Upper lobe of right lung (tissue), 1 donor: ENCODE data around the gene METAP1D. TPM values are rescaled to one million over a fixed set of nuclear protein-coding genes. Genes with fewer than 3 reads are reported as not detected.
"Not testable (repeated sequence)": the region's sequence is repeated elsewhere in the genome, so short reads cannot be mapped to it uniquely, and the experiment has no call there.

ENCODE experiments used
- ATAC-seq: fragments of 200-7000 bp; cut with Tn5 transposase; one replicate; pipeline ENCODE4 v1.9.1; 2020; ENCODE audit warnings: mild to moderate bottlenecking, moderate library complexity
- DNase-seq: peaks from one replicate; pipeline ENCODE4 v3.0.0-alpha.2; 2020
- H3K27ac ChIP-seq: fragments of 200-600 bp; one replicate; pipeline ENCODE4 v1.8.0; 2022
- H3K27me3 ChIP-seq: fragments of 200-600 bp; one replicate; pipeline ENCODE4 v1.8.0; 2022; ENCODE audit warnings: mild to moderate bottlenecking
- H3K36me3 ChIP-seq: fragments of 200-600 bp; one replicate; pipeline ENCODE4 v1.8.0; 2022
- H3K4me1 ChIP-seq: fragments of 200-600 bp; one replicate; pipeline ENCODE4 v1.8.0; 2022
- H3K4me3 ChIP-seq: fragments of 200-600 bp; one replicate; pipeline ENCODE4 v1.8.0; 2022; ENCODE audit warnings: mild to moderate bottlenecking
- H3K9me3 ChIP-seq: fragments of 200-600 bp; one replicate; pipeline ENCODE4 v1.8.0; 2022
- intact Hi-C: fragments of 100-400 bp; cut with DNase I; formaldehyde crosslinking; loops from one replicate; pipeline ENCODE4 v1.11.0; 2022
- total RNA-seq: library from RNA; stranded (reverse); fragmentation: NEBNext Ultra II Directional; extraction: Animal tissue kit (Norgen Biotek cat#: 25700); gene quantifications from one replicate; pipeline ENCODE4 v1.2.1, GENCODE V29; 2021
- TF ChIP-seq, protein P1 (sequence below): fragments of 200-600 bp; IDR thresholded peaks from one replicate; pipeline ENCODE4 v1.8.0; 2022; ENCODE audit warnings: antibody characterized with exemption
- donor health status: DM: no; HTN: yes; CAD: no; lungs with severe emphysema.

METAP1D gene
- total RNA-seq, 1 donor from 2014 or later: 4.1 TPM

- Histone ChIP-seq H3K36me3 (no peaks in the 10 kb centered on the region), H3K4me1 (peaks cover 10% of the 10 kb centered on the region), H3K9me3 (no peaks in the 10 kb centered on the region), H3K27ac (no peak overlapping the region), H3K4me3 (no peak overlapping the region), H3K27me3 (peaks cover 72% of the 10 kb centered on the region)
- intact Hi-C loops: no loop called here
- no peak for DNase-seq
- no peak for ATAC-seq
- TF ChIP-seq, protein P1, sequence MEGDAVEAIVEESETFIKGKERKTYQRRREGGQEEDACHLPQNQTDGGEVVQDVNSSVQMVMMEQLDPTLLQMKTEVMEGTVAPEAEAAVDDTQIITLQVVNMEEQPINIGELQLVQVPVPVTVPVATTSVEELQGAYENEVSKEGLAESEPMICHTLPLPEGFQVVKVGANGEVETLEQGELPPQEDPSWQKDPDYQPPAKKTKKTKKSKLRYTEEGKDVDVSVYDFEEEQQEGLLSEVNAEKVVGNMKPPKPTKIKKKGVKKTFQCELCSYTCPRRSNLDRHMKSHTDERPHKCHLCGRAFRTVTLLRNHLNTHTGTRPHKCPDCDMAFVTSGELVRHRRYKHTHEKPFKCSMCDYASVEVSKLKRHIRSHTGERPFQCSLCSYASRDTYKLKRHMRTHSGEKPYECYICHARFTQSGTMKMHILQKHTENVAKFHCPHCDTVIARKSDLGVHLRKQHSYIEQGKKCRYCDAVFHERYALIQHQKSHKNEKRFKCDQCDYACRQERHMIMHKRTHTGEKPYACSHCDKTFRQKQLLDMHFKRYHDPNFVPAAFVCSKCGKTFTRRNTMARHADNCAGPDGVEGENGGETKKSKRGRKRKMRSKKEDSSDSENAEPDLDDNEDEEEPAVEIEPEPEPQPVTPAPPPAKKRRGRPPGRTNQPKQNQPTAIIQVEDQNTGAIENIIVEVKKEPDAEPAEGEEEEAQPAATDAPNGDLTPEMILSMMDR: no peak
Measured at GRCh38 chr2:172109256-172109987, 109.7 kb downstream of the METAP1D start.

DNA sequence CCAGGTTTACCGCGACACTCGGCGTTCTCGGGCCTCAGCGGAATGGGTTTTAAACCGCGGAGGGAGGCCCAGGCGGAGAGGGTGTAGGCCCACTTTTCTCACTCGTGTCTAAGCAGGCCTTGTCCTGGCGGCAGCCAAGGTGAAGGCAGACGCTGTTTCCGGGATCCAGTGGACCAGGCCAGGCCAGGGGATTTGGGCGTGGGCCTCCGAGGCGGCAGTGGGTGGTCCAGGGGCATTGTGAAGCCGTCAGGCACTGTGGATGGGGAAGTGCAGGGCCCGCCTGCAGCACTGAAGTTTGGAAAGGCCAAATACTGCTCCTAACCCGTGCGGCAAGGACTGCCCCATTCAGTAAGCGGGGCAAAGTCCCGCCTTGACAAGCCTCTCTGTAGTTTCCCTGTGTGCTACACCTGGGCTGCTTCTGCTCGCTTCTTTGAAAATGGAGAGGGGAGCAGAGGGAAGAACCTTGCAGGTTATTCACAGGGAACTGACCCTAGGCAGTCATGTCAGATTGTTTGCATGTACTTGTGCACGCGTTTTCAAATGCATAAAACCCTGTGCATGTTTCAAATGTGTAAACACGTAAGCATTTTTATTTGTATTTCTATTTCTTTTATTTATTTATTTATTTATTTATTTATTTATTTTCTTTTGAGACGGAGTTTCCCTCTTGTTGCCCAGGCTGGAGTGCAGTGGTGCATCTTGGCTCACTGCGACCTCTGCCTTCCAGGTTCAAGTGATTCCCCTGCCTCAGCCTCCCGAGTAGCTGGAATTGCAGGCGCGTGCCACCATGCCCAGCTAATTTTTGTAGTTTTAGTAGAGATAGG, 110.4 kb downstream of the METAP1D start:
- H3K27me3 ChIP-seq: peaks cover 67% of the 10 kb centered on the region
- TF ChIP-seq, protein P1: no peak
- peaks cover 10% of the 10 kb centered on the region for H3K4me1 ChIP-seq
- no peak overlapping the region for H3K27ac ChIP-seq
- H3K9me3 ChIP-seq: no peaks in the 10 kb centered on the region
- no peak for DNase-seq
- H3K4me3 ChIP-seq: no peak overlapping the region
- H3K36me3 ChIP-seq: no peaks in the 10 kb centered on the region
- peak; percentile 31 for ATAC-seq
- intact Hi-C loops: no loop called here

GRCh38 chr2:172113617-172114016, 113.9 kb downstream of the METAP1D start:
- intact Hi-C loops: no loop called here
- H3K27ac ChIP-seq: no peak overlapping the region
- no peak for ATAC-seq

DNA sequence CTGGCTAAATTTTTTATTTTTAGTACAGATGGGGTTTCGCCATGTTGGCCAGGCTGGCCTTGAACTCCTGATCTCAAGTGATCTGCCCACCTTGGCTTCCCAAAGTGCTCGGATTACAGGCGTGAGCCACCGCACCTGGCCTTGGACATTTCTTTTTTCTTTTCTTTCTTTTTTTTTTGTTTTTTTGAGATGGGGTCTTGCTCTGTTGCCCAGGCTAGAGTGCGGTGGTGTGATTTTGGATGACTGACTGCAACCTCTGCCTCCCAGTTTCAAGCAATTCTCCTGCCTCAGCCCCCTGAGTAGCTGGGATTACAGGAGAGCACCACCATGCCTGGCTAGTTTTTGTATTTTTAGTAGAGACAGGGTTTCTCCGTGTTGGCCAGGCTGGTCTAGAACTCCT, 114.4 kb downstream of the METAP1D start:
- ATAC-seq, H3K27ac ChIP-seq, H3K4me3 ChIP-seq, H3K9me3 ChIP-seq, intact Hi-C loops, H3K4me1 ChIP-seq, DNase-seq, H3K36me3 ChIP-seq: not testable (repeated sequence)
- peaks cover 38% of the 10 kb centered on the region for H3K27me3 ChIP-seq

More at GRCh38 chr2:172113617-172114016, 113.9 kb downstream of the METAP1D start:
- Histone ChIP-seq H3K27me3 (peaks cover 43% of the 10 kb centered on the region), H3K9me3 (no peaks in the 10 kb centered on the region), H3K36me3 (no peaks in the 10 kb centered on the region), H3K4me3 (no peak overlapping the region), H3K4me1 (no peaks in the 10 kb centered on the region)
- no peak for DNase-seq
- TF ChIP-seq, protein P1: peak; percentile 23

GRCh38 chr2:172114579-172114978, 114.8 kb downstream of the METAP1D start:
- Histone ChIP-seq H3K27me3 (peaks cover 38% of the 10 kb centered on the region), H3K4me3 (no peak overlapping the region), H3K36me3 (no peaks in the 10 kb centered on the region), H3K9me3 (no peaks in the 10 kb centered on the region), H3K27ac (no peak overlapping the region), H3K4me1 (no peaks in the 10 kb centered on the region)
- ATAC-seq (no peak), DNase-seq (no peak)
- TF ChIP-seq, protein P1: no peak
- intact Hi-C loops: no loop called here

DNA sequence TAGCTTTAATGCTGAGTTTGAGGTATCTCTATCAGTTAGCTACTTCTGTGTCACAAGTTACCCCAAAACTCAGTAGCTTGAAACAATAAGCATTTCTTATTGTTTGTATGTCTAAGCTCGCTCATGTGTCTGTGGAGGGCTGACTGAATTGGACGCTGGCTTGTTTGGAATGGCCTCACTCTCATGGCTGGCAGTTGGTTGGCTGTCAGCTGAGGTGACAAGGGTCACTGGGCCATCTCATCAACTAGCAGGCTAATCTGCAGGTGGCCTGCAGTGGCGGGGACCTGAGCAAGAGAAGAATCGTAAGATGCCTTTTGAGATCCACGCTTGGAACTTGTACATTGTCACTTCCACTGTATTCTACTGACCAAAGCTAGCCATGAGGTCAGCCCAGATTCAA, 116.4 kb downstream of the METAP1D start:
- DNase-seq: no peak
- TF ChIP-seq, protein P1: no peak
- intact Hi-C loops: no loop called here
- Histone ChIP-seq H3K9me3 (no peaks in the 10 kb centered on the region), H3K4me3 (no peak overlapping the region), H3K27ac (no peak overlapping the region), H3K27me3 (peaks cover 30% of the 10 kb centered on the region), H3K36me3 (no peaks in the 10 kb centered on the region), H3K4me1 (no peaks in the 10 kb centered on the region)
- ATAC-seq: no peak
